CD4-positive, alpha-beta T cell treated with Interleukin-12 subunit alpha and Interleukin-12 subunit beta, for 1 hour (primary cell): ENCODE data around the gene GATA5.

Experiments
- DNase-seq: peaks from one replicate; pipeline ENCODE4 v3.0.0-alpha.2; 2020

The GATA5 gene

DNA sequence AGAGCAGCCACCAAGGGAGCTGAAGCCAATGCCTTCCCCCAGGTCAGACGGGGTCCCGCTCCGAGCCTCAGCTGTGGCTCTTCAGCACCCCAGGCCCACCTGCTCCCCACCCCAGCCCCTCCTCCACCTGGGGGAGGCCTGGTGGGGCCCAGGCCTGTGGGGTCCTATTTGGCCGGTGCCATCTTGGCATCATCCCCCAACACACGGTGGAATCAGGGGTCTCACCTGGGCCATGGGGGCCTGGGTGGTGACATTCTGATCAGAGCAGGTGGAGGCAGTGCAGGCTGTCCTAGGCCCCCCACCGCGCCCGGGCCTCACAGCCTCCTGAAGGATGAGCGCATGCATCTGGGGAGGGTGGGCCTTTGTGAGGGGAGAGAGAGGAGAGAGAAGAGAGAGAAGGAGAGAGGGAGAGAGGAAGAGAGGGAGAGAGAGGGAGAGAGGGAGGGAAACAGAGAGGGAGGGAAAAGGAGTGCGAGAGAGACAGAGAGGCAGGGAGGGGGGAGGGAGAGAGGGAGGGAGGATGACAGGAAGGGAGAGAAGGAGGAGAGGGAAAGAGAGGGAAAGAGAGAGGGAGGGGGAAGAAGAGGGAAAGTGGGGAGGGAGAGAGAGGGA, 24.5 kb downstream of the GATA5 start:
- DNase-seq, result no peak

- DNase-seq, result no peak
Measured at GRCh38 chr20:62449951-62450691, 25.7 kb downstream of the GATA5 start.

GRCh38 chr20:62448788-62449187, 27.0 kb downstream of the GATA5 start:
- DNase-seq, result no peak

- DNase-seq, result no peak
Measured at GRCh38 chr20:62448038-62448437, 27.8 kb downstream of the GATA5 start.

DNA sequence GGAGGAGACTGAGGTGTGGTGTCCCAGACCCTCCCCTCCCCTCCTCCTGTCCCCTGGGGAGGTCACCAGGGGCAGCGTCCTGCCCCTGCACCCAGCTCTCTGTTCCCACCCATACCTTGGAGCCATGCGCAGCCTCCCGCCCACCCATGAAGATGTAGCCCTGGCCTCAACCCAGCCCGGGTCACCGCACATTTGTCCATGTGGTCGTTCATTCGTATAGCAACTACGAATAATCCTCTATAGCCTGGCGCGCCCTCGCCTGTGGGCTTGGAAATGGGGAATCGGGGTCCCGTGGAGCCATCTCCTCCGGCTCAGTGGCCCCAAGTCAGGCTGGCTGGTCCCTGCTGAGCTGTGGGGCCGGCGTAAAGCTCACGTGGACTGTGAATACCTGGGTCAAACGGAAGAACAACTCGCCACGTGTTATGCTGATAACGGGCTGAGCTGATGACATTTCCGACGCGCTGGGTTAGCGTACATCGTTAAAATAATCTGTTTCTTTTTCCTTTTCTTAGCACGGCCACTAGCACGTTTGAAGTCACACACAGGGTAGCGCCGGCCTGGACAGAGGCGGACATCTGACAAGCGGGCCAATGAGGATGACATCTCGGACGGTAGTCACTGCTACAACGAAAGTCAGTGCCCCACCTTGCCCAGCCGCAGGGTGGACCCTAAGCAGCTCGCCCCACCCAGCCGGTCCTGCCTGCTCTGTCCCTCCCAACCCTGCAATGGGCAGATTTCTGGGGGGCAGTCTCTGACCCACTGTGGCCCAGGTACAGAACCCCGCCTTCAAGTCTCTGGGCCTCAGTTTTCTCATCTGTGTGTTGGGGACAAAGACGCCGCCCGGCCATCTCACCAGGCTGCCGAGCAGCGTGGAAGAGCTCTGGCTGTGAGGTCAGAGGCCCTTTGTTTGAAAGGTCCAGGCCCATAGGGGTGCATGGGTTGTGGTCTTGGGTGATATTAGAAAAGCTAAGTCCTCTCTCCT, 28.6 kb downstream of the GATA5 start:
- DNase-seq, result no peak

GRCh38 chr20:62446481-62446880, 29.3 kb downstream of the GATA5 start:
- no peak for DNase-seq

- no peak for DNase-seq
Measured at GRCh38 chr20:62445553-62446340, 30.0 kb downstream of the GATA5 start.

- no peak for DNase-seq
Measured at GRCh38 chr20:62444286-62444685, 31.5 kb downstream of the GATA5 start.

GRCh38 chr20:62441987-62442539, 33.7 kb downstream of the GATA5 start:
- no peak for DNase-seq

DNA sequence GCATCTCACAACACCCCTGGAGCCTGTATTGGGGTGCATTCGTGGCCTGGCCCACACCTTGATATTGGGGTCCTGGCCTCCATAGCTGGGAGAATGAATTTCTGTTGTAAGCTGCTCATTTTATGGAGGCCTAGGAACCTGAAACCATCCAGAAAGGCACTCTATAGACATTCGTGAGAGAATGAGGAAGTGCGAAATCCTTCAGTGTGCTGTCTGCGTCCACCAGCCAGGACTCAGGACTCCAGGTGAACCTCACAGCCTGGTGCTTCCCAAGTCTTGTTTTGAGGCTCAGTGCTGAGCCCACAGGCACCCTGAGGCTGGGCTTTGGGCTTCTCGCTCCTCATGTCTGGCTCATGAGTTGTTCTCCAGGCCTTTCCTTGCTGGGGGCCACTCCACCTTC, 36.6 kb downstream of the GATA5 start:
- no peak for DNase-seq

GRCh38 chr20:62437927-62438326, 37.9 kb downstream of the GATA5 start:
- no peak for DNase-seq

DNA sequence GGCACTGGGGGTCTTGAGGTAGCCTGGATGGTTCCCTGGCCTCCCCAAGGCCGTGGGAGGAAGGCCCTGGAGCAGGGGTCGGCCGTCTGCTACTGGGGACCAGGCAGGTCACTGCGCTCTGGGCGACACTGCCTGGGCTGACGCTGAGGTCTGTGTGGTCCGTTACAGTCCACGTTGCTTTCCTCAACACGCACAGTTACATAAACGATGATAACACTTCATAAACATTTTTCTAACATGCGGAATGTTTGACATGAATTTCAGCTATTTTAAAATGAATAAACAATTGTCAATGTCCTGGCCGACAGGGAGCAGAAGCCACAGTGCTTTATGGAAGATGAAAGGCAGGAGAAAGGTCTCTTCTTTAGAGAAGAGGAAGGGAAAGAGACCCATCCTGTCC, 38.3 kb downstream of the GATA5 start:
- DNase-seq, result no peak

GRCh38 chr20:62436692-62437091, 39.1 kb downstream of the GATA5 start:
- DNase-seq, result no peak

- DNase-seq, result no peak
Measured at GRCh38 chr20:62433658-62434497, 41.9 kb downstream of the GATA5 start.

DNA sequence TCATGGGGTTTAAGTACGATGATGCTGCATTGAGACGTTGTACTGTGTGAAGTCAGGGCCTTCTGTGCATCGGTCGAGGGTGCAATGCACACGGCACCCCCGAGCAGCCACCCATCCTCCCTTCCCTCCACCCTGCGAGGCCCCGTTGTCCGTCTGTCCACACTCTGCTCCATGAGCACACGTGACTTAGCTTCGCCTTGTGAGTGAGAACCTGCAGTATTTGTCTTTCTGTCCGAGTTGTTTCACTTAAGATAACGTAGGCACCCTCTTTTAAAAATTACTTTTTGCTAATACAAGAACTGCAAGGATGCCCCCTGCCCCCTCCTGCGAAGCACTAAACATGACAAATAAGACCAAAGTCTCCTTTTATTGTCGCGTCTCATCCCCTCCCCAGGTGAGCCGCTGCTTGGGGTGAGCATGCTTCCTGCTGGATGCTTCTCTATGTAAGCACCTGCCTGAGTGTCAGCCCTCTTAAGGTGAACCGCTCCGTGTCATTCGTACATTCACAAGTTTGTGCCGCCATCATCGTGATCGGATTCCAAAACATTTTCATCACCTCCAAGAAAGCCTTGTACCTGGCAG, 44.8 kb downstream of the GATA5 start:
- DNase-seq, result no peak

DNA sequence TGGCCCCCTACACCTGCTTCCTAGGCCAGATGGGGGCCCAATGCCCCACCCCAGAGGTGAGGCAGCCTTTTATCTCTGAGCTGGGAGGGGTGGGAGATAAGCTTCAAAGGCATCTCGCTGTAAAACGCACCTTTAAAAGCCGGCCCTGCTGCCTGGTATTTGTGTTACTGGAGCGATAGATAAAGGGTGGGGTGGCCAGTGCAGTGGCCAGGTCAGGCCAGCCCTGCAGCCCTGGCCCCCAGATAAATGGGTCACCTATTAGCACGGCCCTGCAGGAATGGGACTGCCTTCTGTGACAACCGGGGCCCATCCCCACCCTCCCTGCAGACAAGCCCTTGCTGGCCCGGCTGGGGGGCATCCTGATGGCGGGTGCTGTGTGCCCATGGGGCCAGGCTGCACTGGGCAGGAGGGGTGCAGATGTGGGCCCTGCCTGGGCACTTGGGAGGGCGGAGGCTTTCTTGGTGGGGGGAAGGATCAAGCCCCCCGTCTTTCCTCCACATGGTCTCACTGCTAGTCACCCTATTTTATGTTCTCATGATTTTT, 45.4 kb downstream of the GATA5 start:
- no peak for DNase-seq

DNA sequence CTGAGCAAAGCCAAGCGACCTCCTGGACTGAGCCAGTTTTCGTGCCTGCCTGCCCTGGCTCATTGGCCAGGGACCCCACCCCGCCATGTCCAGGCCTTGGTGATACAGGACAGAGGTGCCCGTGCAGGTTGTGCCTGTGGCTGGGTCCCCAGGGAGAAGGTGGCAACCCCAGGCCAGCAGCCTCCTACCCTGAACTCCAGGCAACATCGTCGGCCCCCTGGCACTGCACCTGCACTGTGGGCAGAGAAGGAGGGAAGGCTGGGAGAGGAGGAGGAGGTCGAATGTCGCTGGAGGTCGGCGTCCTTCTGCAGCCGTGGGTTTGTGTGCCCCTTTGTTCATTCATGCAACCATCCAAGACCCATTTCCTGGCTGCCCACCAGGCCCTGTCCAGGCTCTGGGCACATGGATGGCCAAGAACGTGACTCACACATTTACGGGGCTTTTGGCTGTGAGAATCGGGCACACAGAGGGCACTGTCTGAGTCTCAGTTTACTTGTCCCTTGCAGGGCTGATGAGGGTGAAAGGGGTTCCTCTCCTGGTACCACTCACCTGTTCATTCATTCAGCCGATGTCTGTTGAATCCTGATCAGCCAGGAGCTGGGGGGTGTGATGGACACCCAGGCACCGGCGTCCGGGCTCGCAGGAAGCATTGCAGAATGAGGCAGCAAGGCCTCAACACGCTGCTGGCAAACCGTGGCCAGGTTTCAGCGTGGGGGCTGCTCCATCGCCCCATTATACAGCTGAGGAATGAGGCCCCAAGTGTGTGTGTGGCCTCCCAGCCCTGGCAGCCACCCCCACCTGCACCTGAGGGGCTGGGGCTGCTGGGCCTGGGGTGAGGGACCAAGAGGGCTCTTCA, 46.1 kb downstream of the GATA5 start:
- no peak for DNase-seq

DNA sequence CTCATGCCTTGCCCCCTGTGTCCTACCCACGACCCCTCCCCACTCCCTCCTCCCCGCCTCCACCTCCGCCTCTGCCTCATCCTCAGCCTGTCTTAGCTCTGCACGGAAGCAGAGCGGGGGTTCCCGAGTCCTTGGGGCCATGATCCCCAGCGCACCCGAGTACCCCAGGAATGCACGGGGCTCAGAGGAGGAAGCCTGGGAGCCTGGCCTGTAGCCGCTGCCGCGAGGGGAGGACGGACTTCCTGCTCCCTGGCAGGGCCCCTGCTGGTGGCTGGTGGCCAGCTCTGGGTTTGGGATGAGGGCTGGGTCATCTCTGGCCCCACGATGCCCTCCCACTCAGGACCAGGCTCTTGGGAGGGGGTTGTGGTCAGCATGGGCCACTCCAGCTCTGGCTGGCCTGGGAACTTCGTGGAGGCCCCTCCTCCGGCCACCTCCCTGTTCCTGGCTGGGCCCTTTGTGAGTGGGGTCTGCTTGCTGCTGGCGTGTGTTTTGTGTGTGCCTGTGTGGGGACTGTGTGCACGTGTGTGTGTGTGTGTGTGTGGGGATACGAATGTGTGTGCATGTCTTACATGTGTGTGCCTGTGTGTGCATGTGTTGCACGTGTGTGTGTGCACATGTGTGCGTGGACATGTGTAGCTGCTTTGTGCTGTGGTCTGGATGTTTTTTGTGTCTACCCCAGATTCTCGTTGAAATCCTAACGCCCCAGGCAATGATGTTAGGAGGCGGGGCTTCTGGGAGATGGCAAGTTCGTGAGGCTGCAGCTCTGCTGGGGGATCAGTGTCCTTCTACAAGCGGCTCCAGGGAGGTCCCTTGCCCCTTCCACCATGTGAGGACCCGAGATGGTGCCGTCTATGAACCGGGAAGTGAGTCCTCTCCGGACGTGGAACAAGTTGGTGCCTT, 47.1 kb downstream of the GATA5 start:
- DNase-seq, result no peak

GRCh38 chr20:62428002-62428372, 47.8 kb downstream of the GATA5 start:
- DNase-seq, result no peak
